Fibroblast of skin of scalp (primary cell): ENCODE data around the gene ARG2.
"Not testable (repeated sequence)": the region's sequence is repeated elsewhere in the genome, so short reads cannot be mapped to it uniquely, and the experiment has no call there.

Experiments
- DNase-seq: peaks from one replicate; pipeline ENCODE4 v3.0.0-alpha.2; 2013

Gene ARG2

GRCh38 chr14:67586369-67586768 lies 33.4 kb upstream of the ARG2 start:
- DNase-seq, result no peak

- DNase-seq, result no peak
Observed at GRCh38 chr14:67589204-67589770, 30.4 kb upstream of the ARG2 start.

GRCh38 chr14:67593650-67594049 lies 26.1 kb upstream of the ARG2 start:
- DNase-seq, result not testable (repeated sequence)

- no peak for DNase-seq
Observed at GRCh38 chr14:67595392-67595791, 24.3 kb upstream of the ARG2 start.

- DNase-seq, result peak; percentile 90
Observed at GRCh38 chr14:67599698-67600561, 19.8 kb upstream of the ARG2 start, which contains the start of gene PIGH. PIGH (minus strand) TSS chr14:67600268; CDS start chr14:67600203, 65 bp downstream.

GRCh38 chr14:67600562-67600974 lies 19.2 kb upstream of the ARG2 start:
- DNase-seq, result not testable (repeated sequence)

- no peak for DNase-seq
Observed at GRCh38 chr14:67602076-67602475, 17.6 kb upstream of the ARG2 start.

- no peak for DNase-seq
Observed at GRCh38 chr14:67602995-67603545, 16.6 kb upstream of the ARG2 start.

GRCh38 chr14:67607646-67608045 lies 12.1 kb upstream of the ARG2 start:
- no peak for DNase-seq

GRCh38 chr14:67609642-67610310 lies 9.9 kb upstream of the ARG2 start:
- DNase-seq, result no peak

- no peak for DNase-seq
Observed at GRCh38 chr14:67610491-67610890, 9.2 kb upstream of the ARG2 start.

GRCh38 chr14:67618617-67619063 lies 1.1 kb upstream of the ARG2 start:
- peak; percentile 83 for DNase-seq

GRCh38 chr14:67620217-67620785 lies 581 bp downstream of the ARG2 start:
- DNase-seq, result no peak

- DNase-seq, result peak; percentile 82
Observed at GRCh38 chr14:67622675-67623074, 3.0 kb downstream of the ARG2 start.

GRCh38 chr14:67623114-67623513 lies 3.4 kb downstream of the ARG2 start:
- DNase-seq, result peak; percentile 21

- DNase-seq, result not testable (repeated sequence)
Observed at GRCh38 chr14:67626131-67626530, 6.4 kb downstream of the ARG2 start.

- DNase-seq, result no peak
Observed at GRCh38 chr14:67627519-67627918, 7.8 kb downstream of the ARG2 start.

- DNase-seq, result no peak
Observed at GRCh38 chr14:67630186-67630585, 10.5 kb downstream of the ARG2 start.

GRCh38 chr14:67630938-67631337 lies 11.2 kb downstream of the ARG2 start:
- DNase-seq, result no peak

- DNase-seq, result no peak
Observed at GRCh38 chr14:67633451-67634147, 13.9 kb downstream of the ARG2 start.

GRCh38 chr14:67636361-67636919 lies 16.7 kb downstream of the ARG2 start:
- DNase-seq, result peak; percentile 83

- no peak for DNase-seq
Observed at GRCh38 chr14:67638642-67639041, 18.9 kb downstream of the ARG2 start.
